Urothelium cell line (cell line): ENCODE results near the gene LRRK1.

Source experiments
- DNase-seq: peaks from one replicate; pipeline ENCODE4 v3.0.0; 2011; ENCODE audit warnings: low spot score, mixed read lengths
- FAIRE-seq: peaks from 2 replicates; lab custom pipeline; 2011; peaks lifted over from hg19 to GRCh38; lab: Jason Lieb, UNC

LRRK1 gene

DNA sequence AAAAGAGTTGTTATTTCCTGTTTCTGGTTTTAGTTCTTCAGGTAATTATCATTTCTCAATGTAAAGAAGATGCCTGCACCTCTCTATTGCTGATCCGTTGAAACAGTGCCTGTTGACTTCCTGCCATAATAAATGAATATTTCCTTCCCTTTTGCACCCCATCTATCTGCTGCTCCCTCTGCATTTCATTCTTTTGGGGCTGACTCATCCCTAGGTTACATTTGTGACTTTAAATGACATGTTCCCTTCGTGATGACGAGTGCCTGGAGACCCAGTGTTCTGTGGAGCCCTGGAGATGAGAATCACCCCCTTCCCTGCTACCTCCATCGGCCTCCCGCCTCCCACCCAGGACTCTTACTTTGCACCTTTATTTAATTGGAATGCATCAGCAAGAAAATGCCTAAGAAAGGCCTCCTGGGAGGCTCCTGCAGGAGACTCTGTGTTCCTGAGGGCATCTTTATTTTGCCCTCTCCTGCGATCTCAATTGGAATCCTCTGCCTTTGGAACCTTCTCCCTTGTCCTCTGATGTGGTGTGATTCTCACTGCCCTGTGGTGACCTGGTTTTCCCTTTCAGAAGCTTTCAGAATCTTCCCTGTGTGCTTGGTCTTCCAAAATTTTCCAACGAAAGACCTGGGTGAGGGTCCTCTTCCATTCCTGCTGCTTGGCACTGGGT, 13.7 kb downstream of the LRRK1 start:
- no peak for DNase-seq
- FAIRE-seq = no peak

- FAIRE-seq = no peak
- DNase-seq = no peak
Measured at GRCh38 chr15:100934166-100934565, 15.0 kb downstream of the LRRK1 start.

DNA sequence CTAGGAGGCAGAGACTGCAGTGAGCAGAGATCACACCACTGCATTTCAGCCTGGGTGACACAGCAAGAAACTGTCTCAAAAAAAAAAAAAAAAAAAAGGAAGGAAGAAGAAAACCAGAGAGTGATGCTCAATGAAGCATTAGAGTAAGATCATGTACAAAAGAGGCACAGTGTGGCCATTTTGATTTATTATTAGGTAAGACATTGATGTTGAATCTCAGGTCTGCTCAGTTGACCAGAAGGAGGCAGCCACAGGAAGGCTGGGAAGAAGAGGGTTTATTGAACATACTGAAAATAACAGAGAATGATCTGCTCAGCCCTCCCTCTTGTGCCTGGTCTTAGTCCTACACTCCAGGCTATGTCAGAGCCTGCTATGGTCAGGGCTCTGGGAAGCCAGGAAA, 15.6 kb downstream of the LRRK1 start:
- FAIRE-seq = no peak
- no peak for DNase-seq

GRCh38 chr15:100937171-100937570, 18.0 kb downstream of the LRRK1 start:
- DNase-seq = no peak
- no peak for FAIRE-seq

GRCh38 chr15:100939791-100940190, 20.6 kb downstream of the LRRK1 start:
- FAIRE-seq = no peak
- DNase-seq = no peak

GRCh38 chr15:100940767-100941379, 21.7 kb downstream of the LRRK1 start:
- FAIRE-seq = peak; percentile 67
- no peak for DNase-seq

DNA sequence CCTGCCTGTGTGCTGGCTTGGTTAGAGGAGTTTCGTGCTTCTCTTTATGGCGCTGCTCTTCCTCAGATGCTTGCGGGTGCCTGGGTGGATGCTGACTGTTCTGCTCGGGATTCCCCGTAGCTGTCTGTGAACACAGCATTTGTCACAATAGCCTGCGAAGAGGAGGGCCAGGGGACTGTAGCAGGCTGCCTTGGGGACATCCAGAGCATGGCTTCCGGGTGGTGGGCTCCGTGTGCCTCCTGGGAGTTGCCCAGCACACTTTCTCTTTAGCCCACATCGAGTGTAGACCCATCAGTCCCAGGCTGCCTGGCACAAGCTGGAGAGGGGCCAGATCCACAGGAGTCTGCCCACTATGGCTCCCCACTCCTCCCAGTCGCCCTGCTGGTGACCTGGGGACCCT, 22.4 kb downstream of the LRRK1 start:
- DNase-seq = no peak
- FAIRE-seq = no peak

- DNase-seq (no peak), FAIRE-seq (no peak)
Measured at GRCh38 chr15:100942656-100943425, 23.7 kb downstream of the LRRK1 start.

DNA sequence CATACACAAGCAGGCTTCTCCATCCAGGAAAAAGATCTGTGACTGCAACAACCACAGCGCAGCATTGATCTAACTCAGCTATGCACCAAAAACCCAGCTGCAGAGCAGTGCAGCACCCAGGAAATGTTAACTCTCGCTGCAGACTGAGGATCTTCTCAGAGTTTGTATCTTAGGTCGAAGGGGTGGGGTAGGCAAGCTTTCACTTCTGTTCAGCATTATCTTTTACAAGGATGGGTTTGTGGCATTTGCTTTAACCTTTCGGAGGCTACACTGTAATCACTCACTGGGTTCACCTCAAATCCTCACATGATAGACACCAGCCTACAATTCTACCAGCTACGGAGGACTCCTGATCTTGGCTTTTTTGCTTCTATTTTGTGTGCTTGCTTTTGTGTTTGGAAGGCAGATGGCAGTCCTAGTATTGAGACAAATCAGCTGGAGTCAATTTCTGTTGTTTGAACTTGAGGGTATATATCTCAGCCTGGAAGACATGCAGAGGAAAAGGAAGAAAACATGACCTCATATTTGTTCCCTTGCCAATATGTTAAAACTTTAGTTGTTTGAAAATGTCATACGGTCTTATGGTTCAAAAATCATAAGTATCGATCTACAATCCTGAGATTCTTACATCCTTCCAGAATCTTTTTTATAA, 25.2 kb downstream of the LRRK1 start:
- DNase-seq (no peak), FAIRE-seq (no peak)

GRCh38 chr15:100944986-100945385, 25.8 kb downstream of the LRRK1 start:
- DNase-seq (no peak), FAIRE-seq (no peak)

- DNase-seq (no peak), FAIRE-seq (no peak)
Measured at GRCh38 chr15:100947760-100948429, 28.7 kb downstream of the LRRK1 start.

DNA sequence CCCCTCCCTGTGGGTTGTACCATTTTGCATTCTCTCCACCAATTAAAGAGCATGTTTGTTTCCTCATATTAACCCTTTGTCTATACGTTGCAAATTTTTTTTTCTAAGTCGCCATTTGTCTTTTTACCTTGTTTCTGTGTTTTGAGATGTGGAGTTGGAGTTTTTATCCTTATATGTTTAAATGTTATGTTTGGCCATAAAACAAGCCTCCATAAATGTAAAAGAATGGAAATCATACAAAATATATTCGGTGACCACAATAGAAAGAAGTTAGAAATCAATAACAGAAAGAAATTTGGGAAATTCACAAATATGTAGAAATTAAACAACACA, 29.2 kb downstream of the LRRK1 start:
- FAIRE-seq = no peak
- DNase-seq = no peak

DNA sequence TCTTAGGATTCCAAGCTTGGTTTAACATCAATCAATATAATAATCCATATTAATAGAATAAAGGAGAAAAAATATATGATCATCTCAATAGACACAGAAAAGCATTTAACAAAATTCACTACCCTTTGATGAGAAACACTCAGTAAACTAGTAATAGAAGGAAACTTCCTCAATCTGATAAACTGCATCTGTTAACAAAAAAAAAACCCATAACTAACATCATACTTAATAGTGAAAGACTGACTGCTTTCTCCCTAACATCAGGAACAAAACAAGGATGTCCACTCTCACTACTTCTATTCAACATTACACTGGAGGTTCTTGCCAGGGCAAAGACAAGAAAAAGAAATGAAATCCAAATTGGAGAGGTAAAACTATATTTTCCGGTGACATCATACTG, 30.5 kb downstream of the LRRK1 start:
- FAIRE-seq (no peak), DNase-seq (no peak)

- FAIRE-seq (no peak), DNase-seq (no peak)
Measured at GRCh38 chr15:100951965-100952364, 32.8 kb downstream of the LRRK1 start.

DNA sequence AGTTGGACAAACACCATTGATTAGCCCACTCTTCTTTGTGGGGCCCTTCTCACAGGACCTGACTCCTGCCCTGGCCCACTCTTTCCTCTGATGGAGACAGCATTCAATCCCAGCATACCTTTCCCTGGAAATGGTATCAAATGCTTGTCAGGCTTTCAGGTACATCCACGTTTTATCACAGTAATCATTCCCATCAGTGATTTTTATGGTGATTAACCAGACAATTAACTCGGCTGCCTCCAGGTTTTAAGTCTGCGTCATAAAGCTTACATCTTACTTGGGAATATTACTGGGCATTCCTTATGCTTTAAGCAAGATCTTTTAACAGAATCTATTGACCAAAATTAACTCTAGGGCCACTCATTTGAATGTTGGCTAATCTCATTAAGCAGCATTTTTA, 33.4 kb downstream of the LRRK1 start:
- DNase-seq = no peak
- no peak for FAIRE-seq

DNA sequence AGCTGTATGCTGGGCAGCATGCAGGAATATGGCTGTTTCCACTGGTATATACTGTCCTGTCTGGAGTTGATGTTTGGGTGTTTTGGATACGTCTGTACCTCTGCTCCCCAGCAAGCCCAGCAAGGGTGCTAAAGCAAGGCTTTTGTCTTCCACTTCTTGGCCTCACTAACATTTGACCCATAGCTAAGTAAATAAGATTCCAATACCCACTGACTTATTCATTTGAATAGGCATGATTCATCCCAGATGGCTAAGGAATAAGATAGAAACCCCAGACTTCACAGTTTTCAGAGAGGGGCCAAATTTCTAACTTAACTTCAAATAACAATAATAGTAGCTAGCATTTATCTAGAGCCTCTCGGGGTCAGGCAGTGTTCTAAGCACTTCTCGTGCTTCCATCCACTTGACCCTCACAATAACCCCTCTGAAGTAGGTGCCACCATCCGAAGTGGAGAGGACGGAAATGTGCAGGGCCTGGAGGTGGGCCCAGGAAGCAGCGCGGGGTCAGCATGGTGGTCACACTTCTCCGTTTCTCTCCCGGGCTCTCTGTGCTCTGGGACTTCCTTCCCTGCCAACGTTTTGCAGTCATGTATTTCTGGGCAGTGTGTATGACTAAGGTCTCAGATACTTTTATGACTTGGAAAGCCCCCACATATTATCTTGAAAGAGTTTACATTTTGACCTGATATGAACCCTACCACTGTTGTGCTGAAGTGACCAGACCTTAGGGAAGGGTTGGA, 39.3 kb downstream of the LRRK1 start:
- FAIRE-seq (no peak), DNase-seq (peak; percentile 26)

GRCh38 chr15:100959066-100960050, 40.2 kb downstream of the LRRK1 start:
- FAIRE-seq = no peak
- no peak for DNase-seq

DNA sequence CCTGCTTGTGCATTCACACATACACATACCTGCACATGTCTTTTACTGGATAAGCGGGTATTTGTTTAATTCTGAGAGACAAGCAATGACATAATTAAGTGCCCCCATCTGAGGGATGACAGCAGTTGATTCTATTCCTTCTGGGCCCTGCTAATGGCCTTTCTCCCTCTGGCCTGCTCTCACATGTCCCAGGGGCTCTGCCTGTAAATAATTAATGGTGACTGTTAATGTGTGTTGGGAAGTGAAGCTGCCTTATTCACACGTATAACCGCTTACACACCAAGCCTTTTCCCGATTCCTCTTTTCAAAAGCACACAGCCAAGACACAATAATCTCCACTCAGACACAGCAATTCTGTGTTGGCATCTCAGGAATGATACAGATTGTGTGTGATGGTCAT, 47.8 kb downstream of the LRRK1 start:
- no peak for FAIRE-seq

More for the DNA sequence above, 47.8 kb downstream of the LRRK1 start:
- DNase-seq = no peak
